ENCODE results near the gene ATXN7L1. TPM values are rescaled to one million over a fixed set of nuclear protein-coding genes. Genes with fewer than 3 reads are reported as not detected.
A peak's percentile ranks its signal among the peaks of the same experiment; 100 is the strongest.

ATXN7L1 gene
- total and polyA plus RNA-seq, 2 of the 8 experiments (the other 6 are each of a cell fraction or from before 2014, with no cell fraction given): 14.3 to 34.0 TPM

- TF ChIP-seq CHD7 (IDR thresholded peaks at IDR 0.05; ENCODE audit: insufficient replicate concordance, low read length) (no peak), MAX (IDR thresholded peaks at IDR 0.05) (peak; percentile 59), USF2 (IDR thresholded peaks at IDR 0.05; ENCODE audit: low read length) (peak; percentile 43), E2F6 (IDR thresholded peaks at IDR 0.05) (peak; percentile 81), SP1 (IDR thresholded peaks at IDR 0.05; ENCODE audit: low read depth, low read length) (0 out of 2 replicates have a peak, but pooled peaks have one; percentile 9), POLR2AphosphoS5 (IDR thresholded peaks at IDR 0.05; ENCODE audit: low read depth, low read length) (0 out of 2 replicates have a peak, but pooled peaks have one; percentile 36), CHD2 (IDR thresholded peaks at IDR 0.05; ENCODE audit: low read length) (no peak), CEBPB (IDR thresholded peaks at IDR 0.05; ENCODE audit: low read depth, low read length) (0 out of 2 replicates have a peak, but pooled peaks have one; percentile 2)
Measured at GRCh38 chr7:105691680-105692564, 184.5 kb downstream of the ATXN7L1 start (continued).

Data from H1 (cell line).